Fibroblast of mammary gland (primary cell): ENCODE measurements around the gene PHF2.

Source experiments
- DNase-seq: peaks from one replicate; pipeline ENCODE4 v3.0.0-alpha.2; 2010; ENCODE audit warnings: low read depth
- H3K4me3 ChIP-seq: 2 replicates; pipeline ENCODE4 v1.5.1; 2011; ENCODE audit warnings: low read depth, mild to moderate bottlenecking, low read length, moderate library complexity; ENCODE audit not compliant: control insufficient read depth
- CTCF ChIP-seq: conservative IDR thresholded peaks from 2 replicates; pipeline ENCODE4 v1.5.1; 2011; ENCODE audit warnings: low read depth, low read length, inconsistent platforms; ENCODE audit not compliant: control insufficient read depth, insufficient read depth

Gene PHF2

GRCh38 chr9:93603011-93603410 is 26.6 kb downstream of the PHF2 start:
- TF ChIP-seq CTCF = no peak
- H3K4me3 ChIP-seq = no peak overlapping the region
- DNase-seq = no peak

GRCh38 chr9:93603906-93604326 is 27.5 kb downstream of the PHF2 start:
- TF ChIP-seq CTCF = no peak
- no peak for DNase-seq
- no peak overlapping the region for H3K4me3 ChIP-seq

- DNase-seq = no peak
- no peak overlapping the region for H3K4me3 ChIP-seq
- no peak for TF ChIP-seq CTCF
Measured at GRCh38 chr9:93606187-93606586, 29.8 kb downstream of the PHF2 start.

- no peak for TF ChIP-seq CTCF
- DNase-seq = no peak
- H3K4me3 ChIP-seq = no peak overlapping the region
Measured at GRCh38 chr9:93610206-93610605, 33.8 kb downstream of the PHF2 start.

- TF ChIP-seq CTCF = no peak
- no peak for DNase-seq
- H3K4me3 ChIP-seq = no peak overlapping the region
Measured at GRCh38 chr9:93612052-93612795, 35.8 kb downstream of the PHF2 start.

- no peak overlapping the region for H3K4me3 ChIP-seq
- TF ChIP-seq CTCF = no peak
- no peak for DNase-seq
Measured at GRCh38 chr9:93612796-93613154, 36.4 kb downstream of the PHF2 start.

- DNase-seq = no peak
- no peak for TF ChIP-seq CTCF
- no peak overlapping the region for H3K4me3 ChIP-seq
Measured at GRCh38 chr9:93613174-93613573, 36.8 kb downstream of the PHF2 start.
